Mesothelial cell of epicardium (in vitro differentiated cells): ENCODE results near the gene WDR33. TPM values are rescaled to one million over a fixed set of nuclear protein-coding genes. Genes with fewer than 3 reads are reported as not detected.
A peak's percentile ranks its signal among the peaks of the same experiment; 100 is the strongest.

ENCODE experiments used
- DNase-seq, 2 experiments: peaks; one replicate each; pipeline ENCODE4 v3.0.0; 2021; ENCODE audit warnings: low spot score in 2 of 2; ENCODE audit not compliant: unreplicated experiment in 2 of 2
- H3K27ac Mint-ChIP-seq: 2 replicates; pipeline ENCODE4 v1.8.0; 2021; ENCODE audit warnings: mixed read lengths
- H3K27me3 Mint-ChIP-seq: 2 replicates; pipeline ENCODE4 v1.8.0; 2021; ENCODE audit warnings: low read depth, mixed read lengths
- H3K36me3 Mint-ChIP-seq: 2 replicates; pipeline ENCODE4 v1.8.0; 2021; ENCODE audit warnings: mixed read lengths
- H3K4me1 Mint-ChIP-seq: 2 replicates; pipeline ENCODE4 v1.8.0; 2021; ENCODE audit warnings: mixed read lengths
- H3K4me3 Mint-ChIP-seq: 2 replicates; pipeline ENCODE4 v1.8.0; 2021; ENCODE audit warnings: mild to moderate bottlenecking, moderate library complexity, mixed read lengths
- H3K9me3 Mint-ChIP-seq: 2 replicates; pipeline ENCODE4 v1.8.0; 2021; ENCODE audit warnings: mixed read lengths
- CTCF ChIP-seq: fragments of 200-600 bp; sonication (generic); IDR thresholded peaks from one replicate; pipeline ENCODE4 v1.5.0; 2021; ENCODE audit warnings: antibody characterized with exemption; ENCODE audit not compliant: unreplicated experiment
- total RNA-seq: library from RNA; stranded (reverse); gene quantifications from 3 replicates; pipeline ENCODE4 v1.2.1, GENCODE V29; 2021

The WDR33 gene
- total RNA-seq, 1 donor from 2014 or later = 61.4 TPM

GRCh38 chr2:127665267-127665893 is 145.6 kb downstream of the WDR33 start:
- no peak for TF ChIP-seq CTCF
- Mint-ChIP-seq H3K4me1 (peaks cover 4% of the 10 kb centered on the region), H3K27me3 (peaks cover 50% of the 10 kb centered on the region)

DNA sequence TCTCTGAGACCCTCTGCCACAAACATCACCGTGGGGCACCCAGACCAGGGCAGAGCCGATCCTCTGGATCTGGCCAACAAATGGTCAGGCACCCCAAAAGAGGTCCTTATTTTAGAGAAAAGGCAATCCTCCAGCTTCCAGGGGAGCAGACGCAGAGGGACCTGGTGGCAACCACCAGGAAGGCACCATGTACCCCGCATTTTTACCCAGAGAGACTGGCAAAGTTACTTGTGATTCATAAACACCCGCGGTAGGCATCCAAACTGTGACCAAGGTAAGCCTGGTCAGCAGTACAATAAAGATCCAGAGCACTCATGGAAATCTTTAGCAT is 146.1 kb downstream of the WDR33 start:
- TF ChIP-seq CTCF = no peak
- peak overlapping the region; percentile 40 for H3K4me3 Mint-ChIP-seq
- H3K9me3 Mint-ChIP-seq = peaks cover 8% of the 10 kb centered on the region
- peaks cover 48% of the 10 kb centered on the region for H3K27me3 Mint-ChIP-seq
- peaks cover 4% of the 10 kb centered on the region for H3K4me1 Mint-ChIP-seq
- H3K27ac Mint-ChIP-seq = no peak overlapping the region
- no peaks in the 10 kb centered on the region for H3K36me3 Mint-ChIP-seq
- DNase-seq = no peak

More at GRCh38 chr2:127665267-127665893, 145.6 kb downstream of the WDR33 start:
- H3K9me3 Mint-ChIP-seq = peaks cover 13% of the 10 kb centered on the region
- H3K27ac Mint-ChIP-seq = no peak overlapping the region
- no peaks in the 10 kb centered on the region for H3K36me3 Mint-ChIP-seq
- no peak for DNase-seq
- no peak overlapping the region for H3K4me3 Mint-ChIP-seq

- DNase-seq = no peak
- peaks cover 8% of the 10 kb centered on the region for H3K9me3 Mint-ChIP-seq
- TF ChIP-seq CTCF = no peak
- no peaks in the 10 kb centered on the region for H3K36me3 Mint-ChIP-seq
- H3K4me1 Mint-ChIP-seq = peaks cover 4% of the 10 kb centered on the region
- H3K27me3 Mint-ChIP-seq = peaks cover 46% of the 10 kb centered on the region
- peak overlapping the region; percentile 40 for H3K4me3 Mint-ChIP-seq
- no peak overlapping the region for H3K27ac Mint-ChIP-seq
Observed at GRCh38 chr2:127664065-127664894, 146.7 kb downstream of the WDR33 start.

DNA sequence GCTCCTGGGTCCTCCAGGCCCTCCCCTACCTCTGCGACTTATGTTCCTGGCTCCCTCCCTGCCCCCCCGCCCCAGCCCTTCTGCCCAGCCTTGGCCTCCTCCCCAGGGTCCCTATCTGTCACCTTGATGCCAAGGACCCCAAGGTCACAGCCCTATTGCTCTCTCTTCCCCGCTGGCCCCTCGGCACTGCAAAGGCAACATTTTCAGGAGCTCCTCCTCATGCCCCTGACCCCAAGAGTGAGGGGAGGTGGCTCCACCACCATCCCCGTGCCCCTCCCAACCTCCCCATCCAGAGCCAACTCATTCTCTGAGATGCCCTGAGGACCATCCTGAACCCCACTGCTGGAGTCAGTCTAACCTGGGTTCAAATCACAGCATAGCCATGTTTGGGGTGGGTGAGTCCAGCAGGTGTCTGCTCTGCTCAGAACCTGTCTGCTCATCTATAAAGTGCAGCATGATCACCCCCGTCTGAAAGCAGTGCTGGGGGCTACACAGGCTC is 147.4 kb downstream of the WDR33 start:
- Mint-ChIP-seq H3K9me3 (peaks cover 8% of the 10 kb centered on the region), H3K36me3 (no peaks in the 10 kb centered on the region), H3K27ac (no peak overlapping the region), H3K4me3 (peak overlapping the region; percentile 26), H3K4me1 (peaks cover 4% of the 10 kb centered on the region), H3K27me3 (peaks cover 46% of the 10 kb centered on the region)
- no peak for TF ChIP-seq CTCF
- DNase-seq = no peak

DNA sequence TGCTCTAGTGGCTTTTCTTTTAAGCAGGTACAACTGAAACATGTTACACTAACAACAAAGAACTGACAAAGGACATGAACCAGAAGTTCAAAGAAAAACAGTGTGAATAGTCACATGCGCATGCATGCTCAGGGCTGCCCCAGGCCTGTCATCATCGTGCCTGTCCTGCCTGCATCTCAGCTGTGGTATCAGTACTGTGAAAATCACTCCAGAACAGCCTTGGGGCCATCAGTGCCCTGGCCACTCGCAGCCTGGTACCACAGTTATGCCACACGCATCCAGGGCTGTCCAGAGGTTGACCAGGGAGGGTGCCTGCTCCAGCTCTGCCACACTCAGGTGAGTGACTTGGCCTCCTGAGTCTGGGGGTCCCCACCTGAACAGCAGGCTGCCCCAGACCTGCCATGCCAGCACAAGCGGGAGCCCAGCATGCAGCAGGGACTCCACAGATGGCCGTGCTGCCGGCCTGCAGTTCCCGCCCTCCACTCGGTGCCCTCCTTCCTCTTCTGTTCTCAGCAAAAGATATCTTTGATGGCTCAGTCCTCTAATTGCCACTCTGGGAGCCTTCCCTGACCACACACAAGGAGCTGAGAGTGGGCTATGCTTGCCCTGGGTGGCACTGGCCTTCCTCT is 147.9 kb downstream of the WDR33 start:
- Mint-ChIP-seq H3K27me3 (peaks cover 46% of the 10 kb centered on the region), H3K4me3 (no peak overlapping the region), H3K36me3 (no peaks in the 10 kb centered on the region), H3K9me3 (peaks cover 8% of the 10 kb centered on the region), H3K4me1 (peaks cover 4% of the 10 kb centered on the region), H3K27ac (no peak overlapping the region)
- no peak for DNase-seq
- TF ChIP-seq CTCF = no peak
